Endothelial cell of umbilical vein (primary cell): Measurements from ENCODE around the gene PLEKHH3. TPM values are rescaled to one million over a fixed set of nuclear protein-coding genes. Genes with fewer than 3 reads are reported as not detected.

Experiments used
- BruUV-seq: library from RNA; stranded (reverse); fragments of 400-500 nt; replicated peaks from 2 replicates; lab custom pipeline; 2021; lab: Mats Ljungman, UMichigan
- CTCF ChIA-PET: fragments of 300-600, 350-600 bp; sonication (Branson Sonifier 250); formaldehyde crosslinking; loops from one replicate; lab custom pipeline; 2021; ENCODE audit warnings: antibody characterized with exemption, inconsistent platforms; lab: Charles Lee
- POLR2A ChIA-PET: fragments of 300-600, 350-600 bp; sonication (Branson Sonifier 250); formaldehyde crosslinking; loops from one replicate; lab custom pipeline; 2021; ENCODE audit warnings: antibody characterized with exemption, inconsistent platforms; lab: Charles Lee
- DNase-seq: peaks from one replicate; pipeline ENCODE4 v3.0.0-alpha.2; 2011; ENCODE audit warnings: low read depth, low spot score
- FAIRE-seq: peaks from 2 replicates; lab custom pipeline; 2011; peaks lifted over from hg19 to GRCh38; lab: Jason Lieb, UNC
- H2AFZ ChIP-seq: 2 replicates; pipeline ENCODE4 v1.6.0; 2012; ENCODE audit warnings: low read depth, low read length, control low read depth, inconsistent platforms
- H3K27ac ChIP-seq: 2 replicates; pipeline ENCODE4 v1.5.1; 2011; ENCODE audit warnings: low read depth, mild to moderate bottlenecking, control low read depth, low read length, moderate library complexity; ENCODE audit not compliant: insufficient read depth
- H3K27me3 ChIP-seq, 2 experiments: 2 replicates each; pipeline versions ENCODE4 v1.6.0 to v1.6.1; 2011; ENCODE audit warnings: low read length in 2 of 2, mixed read lengths in 1 of 2; ENCODE audit not compliant: control insufficient read depth in 2 of 2, insufficient read depth in 2 of 2
- H3K36me3 ChIP-seq, 2 experiments: 2 replicates in 1 of 2; 3 replicates in 1 of 2; pipeline ENCODE4 v1.5.1; 2011; ENCODE audit warnings: low read length in 2 of 2, mild to moderate bottlenecking in 1 of 2, moderate library complexity in 1 of 2; ENCODE audit not compliant: control insufficient read depth in 2 of 2, insufficient read depth in 2 of 2; ENCODE audit errors: extremely low read depth in 1 of 2
- H3K4me1 ChIP-seq: 3 replicates; pipeline ENCODE4 v1.5.1; 2011; ENCODE audit warnings: mild to moderate bottlenecking, low read length; ENCODE audit not compliant: control insufficient read depth, insufficient read depth; ENCODE audit errors: extremely low read depth
- H3K4me2 ChIP-seq: 2 replicates; pipeline ENCODE4 v1.6.1; 2011; ENCODE audit warnings: low read length, control low read depth, mixed read lengths; ENCODE audit not compliant: insufficient read depth
- H3K4me3 ChIP-seq, 3 experiments: fragments of 200-600 bp in 1 of 3; sonication (generic), shearing (Covaris generic) in 1 of 3; replicated peaks in 1 of 3; 2 replicates each; pipeline ENCODE4 v1.5.1; 2011 to 2016; ENCODE audit warnings: control low read depth in 3 of 3, low read length in 3 of 3, mild to moderate bottlenecking in 2 of 3, inconsistent platforms in 1 of 3, low read depth in 1 of 3, moderate library complexity in 1 of 3; ENCODE audit not compliant: insufficient read depth in 1 of 3
- H3K79me2 ChIP-seq: 2 replicates; pipeline ENCODE4 v1.6.0; 2012; ENCODE audit warnings: low read length, inconsistent platforms; ENCODE audit not compliant: control insufficient read depth, insufficient read depth
- H3K9ac ChIP-seq: replicated peaks from 2 replicates; pipeline ENCODE3; 2011; ENCODE audit warnings: low read length, control low read depth; ENCODE audit not compliant: insufficient read depth; ENCODE audit errors: extremely low read depth
- H3K9me1 ChIP-seq: replicated peaks from 3 replicates; pipeline ENCODE4 v1.6.0; 2011; ENCODE audit warnings: mild to moderate bottlenecking, low read length; ENCODE audit not compliant: control insufficient read depth, insufficient read depth; ENCODE audit errors: extremely low read depth
- H3K9me3 ChIP-seq: replicated peaks from 2 replicates; pipeline ENCODE4 v1.5.1; 2012; ENCODE audit warnings: low read length, inconsistent platforms; ENCODE audit not compliant: control insufficient read depth, insufficient read depth
- H4K20me1 ChIP-seq: replicated peaks from 2 replicates; pipeline ENCODE3; 2011; ENCODE audit warnings: mild to moderate bottlenecking, low read length; ENCODE audit not compliant: control insufficient read depth, insufficient read depth; ENCODE audit errors: extremely low read depth
- CTCF ChIP-seq, 2 donors: IDR thresholded peaks; 1 replicate in 1 of 2; 2 replicates in 1 of 2; pipeline ENCODE4 v1.5.1; 2011; ENCODE audit warnings: low read length in 2 of 2, mild to moderate bottlenecking in 2 of 2, moderate library complexity in 2 of 2, control low read depth in 1 of 2, inconsistent platforms in 1 of 2, low read depth in 1 of 2; ENCODE audit not compliant: insufficient read depth in 1 of 2; ENCODE audit errors: extremely low read depth in 1 of 2
- EZH2 ChIP-seq: IDR thresholded peaks from 2 replicates; pipeline ENCODE4 v1.6.1; 2012; ENCODE audit warnings: borderline replicate concordance, low read depth, mild to moderate bottlenecking, moderate library complexity, low read length, inconsistent platforms; ENCODE audit not compliant: severe bottlenecking
- FOS ChIP-seq: IDR thresholded peaks from 2 replicates; pipeline ENCODE4 v1.6.1; 2011; ENCODE audit warnings: mild to moderate bottlenecking, low read length, moderate library complexity, borderline replicate concordance; ENCODE audit not compliant: insufficient read depth
- GATA2 ChIP-seq: IDR thresholded peaks from 2 replicates; pipeline ENCODE4 v1.7.0; 2011; ENCODE audit warnings: low read depth, mild to moderate bottlenecking, moderate library complexity, mixed read lengths, low read length; ENCODE audit not compliant: insufficient read length, insufficient read depth
- JUN ChIP-seq: IDR thresholded peaks from 2 replicates; pipeline ENCODE4 v1.6.1; 2011; ENCODE audit warnings: borderline replicate concordance, low read depth; ENCODE audit not compliant: insufficient read length, insufficient read depth
- MAX ChIP-seq: IDR thresholded peaks from 2 replicates; pipeline ENCODE4 v1.6.1; 2011; ENCODE audit not compliant: insufficient read depth, insufficient read length
- MYC ChIP-seq: IDR thresholded peaks from one replicate; pipeline ENCODE4 v1.6.1; 2011; ENCODE audit warnings: mild to moderate bottlenecking, low read depth, low read length
- POLR2A ChIP-seq: IDR thresholded peaks from 2 replicates; pipeline ENCODE4 v1.6.1; 2012; ENCODE audit warnings: low read depth, mild to moderate bottlenecking, control low read depth, low read length
- POLR2AphosphoS5 ChIP-seq: IDR thresholded peaks from 2 replicates; pipeline ENCODE4 v1.6.1; 2012; ENCODE audit warnings: low read depth, mild to moderate bottlenecking, control low read depth, low read length, moderate library complexity; ENCODE audit not compliant: insufficient read depth
- dilution Hi-C: fragments of 300-500 bp; cut with MboI; formaldehyde crosslinking; loops from one replicate; pipeline ENCODE4 v1.15.0; 2019; ENCODE audit warnings: low sequenced_read_pairs; ENCODE audit not compliant: extremely low pct_ligation_motif_present
- intact Hi-C: fragments of 100-400 bp; cut with micrococcal nuclease; formaldehyde crosslinking; loops from one replicate; pipeline ENCODE4 v1.10.0; 2022
- polyA plus RNA-seq, 4 experiments: library from polyadenylated mRNA; depleted of rRNA in 3 of 4; stranded (reverse) in 3 of 4; unstranded in 1 of 4; fragments of >200 nt; gene quantifications; 2 replicates each; pipeline versions ENCODE4 v1.2.1 to v1.2.3, GENCODE V29; 2011 to 2012; ENCODE audit warnings: missing spikeins in 1 of 4
- total RNA-seq: library from RNA; stranded (reverse); gene quantifications from 2 replicates; pipeline ENCODE4 v1.2.3, GENCODE V29; 2021

PLEKHH3 gene
- total and polyA plus RNA-seq, 2 donors (not counting 3 experiments of a cell fraction or from before 2014, with no cell fraction given) = 5.4 to 11.3 TPM

- no peak overlapping the region for H3K4me3 ChIP-seq
- H3K79me2 ChIP-seq = no peaks in the 10 kb centered on the region
- no peak for TF ChIP-seq EZH2
- TF ChIP-seq GATA2 = no peak
- no peak for TF ChIP-seq JUN
- no peaks in the 10 kb centered on the region for H3K9me1 ChIP-seq
- H3K9ac ChIP-seq = no peak overlapping the region
- no peak overlapping the region for H2AFZ ChIP-seq
- CTCF ChIA-PET = interaction anchor here (0.9 to 1.3 kb wide), 2 partner anchors 57 to 128 kb away, joined by 3 read pairs; no protein-coding TSS in a partner anchor
- intact Hi-C loops = no loop called here
- no TSS peak for BruUV-seq
- H3K9me3 ChIP-seq = no peaks in the 10 kb centered on the region
- no peaks in the 10 kb centered on the region for H3K4me1 ChIP-seq
- dilution Hi-C loops = no loop called here
- H3K4me2 ChIP-seq = no peak overlapping the region
- H3K27ac ChIP-seq = no peak overlapping the region
- no peaks in the 10 kb centered on the region for H4K20me1 ChIP-seq
- no peak for FAIRE-seq
- DNase-seq = no peak
- H3K27me3 ChIP-seq = no peaks in the 10 kb centered on the region
- POLR2A ChIA-PET = no interaction called here
- H3K36me3 ChIP-seq = peaks cover 13 to 50% of the 10 kb centered on the region in 2 experiments
These were observed 29.9 kb upstream of the PLEKHH3 start for GRCh38 chr17:42706732-42707131.

- FAIRE-seq (no peak), DNase-seq (no peak)
- dilution Hi-C loops (no loop called here), intact Hi-C loops (no loop called here)
- Histone ChIP-seq H2AFZ (no peak overlapping the region), H3K9me3 (no peaks in the 10 kb centered on the region), H3K27me3 (no peaks in the 10 kb centered on the region), H3K27ac (no peak overlapping the region), H3K9me1 (no peaks in the 10 kb centered on the region), H3K4me1 (no peaks in the 10 kb centered on the region), H3K79me2 (no peaks in the 10 kb centered on the region), H3K4me3 (no peak overlapping the region), H3K36me3 (peaks cover 13 to 54% of the 10 kb centered on the region in 2 experiments), H3K4me2 (no peak overlapping the region), H3K9ac (no peak overlapping the region), H4K20me1 (no peaks in the 10 kb centered on the region)
- BruUV-seq = no TSS peak
- ChIA-PET CTCF (interaction anchor here (0.9 to 1.4 kb wide), 2 partner anchors 127 to 224 kb away, joined by 3 to 4 read pairs; no protein-coding TSS in a partner anchor), POLR2A (no interaction called here)
- TF ChIP-seq POLR2AphosphoS5 (no peak), MAX (no peak), CTCF (IDR thresholded peaks at IDR 0.05; ENCODE audit: extremely low read depth in 1 of 2, insufficient read depth in 1 of 2, low read depth in 1 of 2, low read length in 2 of 2) (no peak), JUN (no peak), MYC (no peak), POLR2A (no peak), GATA2 (no peak), FOS (no peak), EZH2 (no peak)
These were observed 28.2 kb upstream of the PLEKHH3 start for GRCh38 chr17:42704837-42705494.
